NCI-H1436 treated with DMSO at 0.1 percent for 48 hours (cell line): Measurements from ENCODE around the gene GCH1.
"Not testable (repeated sequence)": the region's sequence is repeated elsewhere in the genome, so short reads cannot be mapped to it uniquely, and the experiment has no call there.

Experiments used
- DNase-seq: peaks from one replicate; lab custom pipeline; 2025; lab: John Stamatoyannopoulos, UW

GCH1 gene

DNA sequence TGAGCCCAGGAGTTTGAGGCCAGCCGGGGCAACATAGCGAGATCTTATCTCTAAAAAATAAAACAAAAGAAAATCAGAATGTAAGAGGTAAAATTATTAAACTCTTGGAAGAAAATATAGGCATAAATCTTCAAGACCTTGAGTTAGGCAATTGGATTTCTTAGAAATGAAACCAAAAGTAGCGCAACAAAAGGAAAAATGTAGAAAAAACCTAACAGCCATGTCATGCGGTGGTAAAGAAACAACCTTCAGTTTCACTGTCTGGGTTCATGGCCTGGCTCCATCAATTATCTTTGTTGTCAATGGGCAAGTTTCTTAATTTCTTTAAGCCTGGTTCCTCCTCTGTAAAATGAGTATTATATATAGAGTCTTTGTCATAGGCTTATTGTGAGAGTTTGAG is 5.6 kb upstream of the GCH1 start:
- no peak for DNase-seq

GRCh38 chr14:54906075-54906474 is 3.4 kb upstream of the GCH1 start:
- no peak for DNase-seq

GRCh38 chr14:54902143-54902520 is 494 bp downstream of the GCH1 start:
- no peak for DNase-seq

DNA sequence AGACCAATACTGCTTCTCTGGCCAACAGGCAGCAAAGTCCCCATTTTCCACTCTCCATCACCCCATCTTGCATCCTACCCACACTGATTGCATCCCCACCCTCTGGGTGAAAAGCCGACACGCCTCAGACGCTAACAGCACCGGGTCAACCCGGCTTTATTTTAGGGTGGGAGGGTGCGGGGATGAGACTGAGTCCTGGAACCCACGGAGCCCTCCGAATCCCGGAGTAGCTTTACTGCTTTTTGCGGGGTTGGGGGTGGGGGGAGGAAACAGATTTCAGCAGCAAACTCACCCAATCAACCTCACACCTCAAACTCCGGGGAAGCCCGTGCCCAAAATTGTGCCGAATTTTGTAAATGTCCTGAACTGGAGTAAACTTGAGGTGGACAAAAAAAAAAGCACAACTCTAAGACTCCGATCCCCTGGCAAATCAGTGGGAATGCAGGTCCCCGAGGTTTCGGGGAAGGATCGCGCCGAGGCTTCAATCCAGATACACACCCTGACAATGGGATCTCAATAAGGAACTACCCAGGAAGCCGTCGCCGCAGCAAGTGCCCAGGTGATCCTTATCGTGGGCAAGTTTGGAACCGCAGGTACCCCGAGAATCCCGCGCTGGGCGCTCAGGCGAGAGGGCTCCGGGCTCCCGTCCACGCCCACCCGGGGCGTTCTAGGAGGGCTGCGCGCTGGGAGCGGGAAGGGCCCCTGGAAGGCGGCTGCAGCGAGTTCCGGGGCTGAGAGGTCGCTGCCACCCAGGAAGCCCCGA is 1.1 kb downstream of the GCH1 start:
- no peak for DNase-seq

- no peak for DNase-seq
These were observed 3.1 kb downstream of the GCH1 start for GRCh38 chr14:54899573-54899972.

GRCh38 chr14:54897809-54898555 is 4.6 kb downstream of the GCH1 start:
- DNase-seq, result not testable (repeated sequence)

- no peak for DNase-seq
These were observed 6.9 kb downstream of the GCH1 start for GRCh38 chr14:54895683-54896082.

- DNase-seq, result no peak
These were observed 7.6 kb downstream of the GCH1 start for GRCh38 chr14:54894995-54895394.

- DNase-seq, result no peak
These were observed 9.4 kb downstream of the GCH1 start for GRCh38 chr14:54893151-54893760.

- no peak for DNase-seq
These were observed 11.0 kb downstream of the GCH1 start for GRCh38 chr14:54891471-54892245.

DNA sequence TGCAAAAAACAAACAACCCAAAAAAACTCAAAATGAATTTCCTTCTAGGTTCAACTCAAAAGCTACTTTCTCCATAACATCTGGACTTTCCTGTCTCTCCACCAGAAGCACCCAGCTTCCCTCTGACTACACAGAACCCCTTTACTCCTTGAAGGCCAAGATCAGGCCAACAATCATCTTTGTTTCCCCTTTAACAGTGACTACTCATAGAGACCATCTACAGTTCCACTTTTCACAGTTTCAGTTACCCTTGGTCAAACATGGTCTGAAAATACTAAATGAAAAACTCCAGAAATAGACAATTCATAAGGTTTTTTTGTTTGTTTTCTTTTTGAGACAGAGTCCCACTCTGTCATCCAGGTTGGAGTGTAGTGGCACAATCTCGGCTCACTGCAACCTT is 11.8 kb downstream of the GCH1 start:
- DNase-seq, result no peak

- no peak for DNase-seq
These were observed 12.7 kb downstream of the GCH1 start for GRCh38 chr14:54889919-54890318.

DNA sequence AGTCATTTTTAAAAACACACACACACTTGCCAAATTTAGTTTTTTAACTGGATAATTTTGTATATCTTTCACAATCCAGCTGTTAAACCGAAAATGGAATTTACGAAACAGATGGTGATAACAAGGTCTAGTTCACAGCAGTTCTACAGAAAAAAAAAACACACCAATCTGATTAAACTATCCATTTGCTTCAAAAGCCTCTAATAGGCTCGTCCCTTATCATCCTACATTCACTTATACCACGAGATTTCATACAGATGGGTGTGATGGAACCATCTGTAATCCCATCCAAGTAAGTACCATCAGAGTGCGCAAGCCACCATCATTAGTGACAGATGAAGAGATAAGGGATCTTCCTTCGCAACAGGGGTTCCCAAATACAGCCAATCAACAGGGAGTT is 20.1 kb downstream of the GCH1 start:
- DNase-seq, result no peak

DNA sequence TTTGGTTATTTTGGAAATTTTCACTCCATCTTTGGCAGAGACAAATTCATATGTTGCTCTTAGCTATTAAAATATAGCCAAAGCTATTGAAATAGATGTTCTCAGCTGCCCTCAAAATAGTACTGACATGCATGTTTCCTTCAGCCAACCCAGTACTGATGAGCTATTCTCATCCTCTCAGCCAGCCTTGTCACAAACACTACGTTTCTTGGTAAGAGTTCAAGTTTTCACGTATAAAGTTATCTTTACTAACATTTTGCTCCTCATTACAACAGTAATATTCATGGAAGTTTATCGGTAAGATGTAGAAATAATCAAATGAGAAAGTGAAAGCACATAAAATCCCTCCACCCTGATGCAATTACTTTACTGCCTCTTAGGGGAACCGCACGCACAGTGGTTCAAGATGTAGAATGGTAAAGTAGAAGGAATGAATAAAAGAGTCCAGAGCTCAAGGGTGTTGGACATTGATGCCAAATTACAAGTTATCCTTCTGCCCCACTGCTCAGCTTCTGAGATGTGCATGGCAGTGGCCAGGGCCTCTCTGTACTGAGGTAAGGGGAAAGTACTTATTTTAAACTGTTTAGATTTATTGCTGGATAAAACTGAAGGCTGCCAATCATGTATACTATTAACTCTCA is 20.7 kb downstream of the GCH1 start:
- no peak for DNase-seq

DNA sequence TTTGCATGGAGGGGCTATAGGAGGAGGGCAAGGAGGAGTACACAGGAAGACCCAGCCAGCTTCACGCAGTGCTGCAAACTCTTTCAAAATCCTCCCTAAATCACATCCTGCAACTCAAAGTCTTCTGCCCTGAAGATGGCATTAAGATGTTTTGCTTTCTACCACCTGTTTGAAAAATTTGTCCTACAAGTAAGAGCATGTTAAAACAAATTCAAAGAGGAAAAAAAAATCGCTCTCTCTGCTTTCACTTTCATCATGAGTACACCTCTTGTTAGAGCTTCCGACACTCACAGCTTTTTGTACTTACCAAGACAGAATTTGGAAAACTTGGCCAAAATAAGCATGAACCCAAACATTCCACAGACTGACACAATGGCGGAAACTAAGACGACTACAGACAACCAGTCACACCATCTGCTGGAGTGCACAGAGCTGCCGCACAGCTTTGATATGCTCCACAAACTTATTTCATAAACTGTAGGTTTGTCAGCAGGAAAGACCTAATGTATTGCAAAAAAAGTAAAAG is 21.3 kb downstream of the GCH1 start:
- no peak for DNase-seq

- DNase-seq, result no peak
These were observed 25.0 kb downstream of the GCH1 start for GRCh38 chr14:54877703-54878021.

- DNase-seq, result no peak
These were observed 25.5 kb downstream of the GCH1 start for GRCh38 chr14:54877015-54877702.

- DNase-seq, result not testable (repeated sequence)
These were observed 27.0 kb downstream of the GCH1 start for GRCh38 chr14:54875648-54876047.

GRCh38 chr14:54870154-54871090 is 32.2 kb downstream of the GCH1 start:
- not testable (repeated sequence) for DNase-seq

- no peak for DNase-seq
These were observed 35.6 kb downstream of the GCH1 start for GRCh38 chr14:54867011-54867410.
